ENCODE data around the gene RFX2.

GRCh38 chr19:6127716-6128335, 17.5 kb upstream of the RFX2 start:
- TF ChIP-seq CTCF (IDR thresholded peaks at IDR 0.05): no peak
- TF ChIP-seq POLR2A (IDR thresholded peaks at IDR 0.05): no peak

All from right lobe of liver (tissue), 4 donors.